Measurements from ENCODE around the gene TAOK3. TPM values are rescaled to one million over a fixed set of nuclear protein-coding genes. Genes with fewer than 3 reads are reported as not detected.

Gene TAOK3
- polyA plus RNA-seq, 1 experiment = 56.4 TPM

GRCh38 chr12:118220702-118221101 is 152.0 kb downstream of the TAOK3 start:
- Histone ChIP-seq H3K27ac (ENCODE audit: low read depth, low read length) (no peak overlapping the region), H3K9me3 (ENCODE audit: control insufficient read depth, insufficient read depth, low read length) (no peaks in the 10 kb centered on the region), H3K27me3 (ENCODE audit: control insufficient read depth, insufficient read depth, low read length) (no peaks in the 10 kb centered on the region), H3K4me3 (ENCODE audit: low read depth, low read length) (no peak overlapping the region)
- peak; percentile 3 for DNase-seq (ENCODE audit: low read depth, low spot score)
- TF ChIP-seq, protein P1, sequence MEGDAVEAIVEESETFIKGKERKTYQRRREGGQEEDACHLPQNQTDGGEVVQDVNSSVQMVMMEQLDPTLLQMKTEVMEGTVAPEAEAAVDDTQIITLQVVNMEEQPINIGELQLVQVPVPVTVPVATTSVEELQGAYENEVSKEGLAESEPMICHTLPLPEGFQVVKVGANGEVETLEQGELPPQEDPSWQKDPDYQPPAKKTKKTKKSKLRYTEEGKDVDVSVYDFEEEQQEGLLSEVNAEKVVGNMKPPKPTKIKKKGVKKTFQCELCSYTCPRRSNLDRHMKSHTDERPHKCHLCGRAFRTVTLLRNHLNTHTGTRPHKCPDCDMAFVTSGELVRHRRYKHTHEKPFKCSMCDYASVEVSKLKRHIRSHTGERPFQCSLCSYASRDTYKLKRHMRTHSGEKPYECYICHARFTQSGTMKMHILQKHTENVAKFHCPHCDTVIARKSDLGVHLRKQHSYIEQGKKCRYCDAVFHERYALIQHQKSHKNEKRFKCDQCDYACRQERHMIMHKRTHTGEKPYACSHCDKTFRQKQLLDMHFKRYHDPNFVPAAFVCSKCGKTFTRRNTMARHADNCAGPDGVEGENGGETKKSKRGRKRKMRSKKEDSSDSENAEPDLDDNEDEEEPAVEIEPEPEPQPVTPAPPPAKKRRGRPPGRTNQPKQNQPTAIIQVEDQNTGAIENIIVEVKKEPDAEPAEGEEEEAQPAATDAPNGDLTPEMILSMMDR (IDR thresholded peaks at IDR 0.05; ENCODE audit: low read depth, low read length) = no peak
- ChIA-PET CTCF (interaction anchor here (0.6 to 2.4 kb wide), 4 partner anchors 39 to 157 kb away, joined by 3 to 9 read pairs (median 6); partner anchors contain the start of gene SUDS3), POLR2A (no interaction called here)

DNA sequence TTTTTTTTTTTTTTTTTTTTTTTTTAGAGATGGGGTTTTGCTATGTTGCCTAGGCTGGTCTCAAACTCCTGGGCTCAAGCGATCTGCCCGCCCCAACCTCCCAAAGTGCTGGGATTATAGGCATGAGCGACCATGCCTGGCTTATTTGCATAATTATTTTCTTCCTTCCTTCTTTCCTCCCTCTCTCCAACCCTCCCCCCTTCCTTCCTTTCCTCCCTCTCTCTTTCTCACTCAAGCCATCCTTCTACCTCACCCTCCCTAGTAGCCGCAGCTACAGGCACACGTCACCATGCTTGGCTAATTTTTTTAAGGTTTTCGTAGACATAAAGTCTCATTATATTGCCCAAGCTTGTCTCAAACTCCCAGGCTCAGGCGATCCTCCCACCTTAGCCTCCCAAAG is 152.9 kb downstream of the TAOK3 start:
- no peak for DNase-seq (ENCODE audit: low read depth, low spot score)
- ChIA-PET POLR2A (interaction anchor here (0.6 kb wide), 1 partner anchor 157 kb away, joined by 3 read pairs; the partner anchor contains the start of gene SUDS3), CTCF (interaction anchor here (0.6 to 2.4 kb wide), 5 partner anchors 37 to 1479 kb away, joined by 3 to 14 read pairs (median 7); partner anchors contain the start of gene SUDS3)
- H3K27me3 ChIP-seq (ENCODE audit: control insufficient read depth, insufficient read depth, low read length) = no peaks in the 10 kb centered on the region
- H3K27ac ChIP-seq (ENCODE audit: low read depth, low read length) = no peak overlapping the region
- no peak overlapping the region for H3K4me3 ChIP-seq (ENCODE audit: low read depth, low read length)
- TF ChIP-seq, protein P1 (IDR thresholded peaks at IDR 0.05; ENCODE audit: low read depth, low read length) = no peak
- H3K9me3 ChIP-seq (ENCODE audit: control insufficient read depth, insufficient read depth, low read length) = no peaks in the 10 kb centered on the region

GRCh38 chr12:118219106-118219505 is 153.6 kb downstream of the TAOK3 start:
- Histone ChIP-seq H3K9me3 (ENCODE audit: control insufficient read depth, insufficient read depth, low read length) (no peaks in the 10 kb centered on the region), H3K27ac (ENCODE audit: low read depth, low read length) (no peak overlapping the region), H3K27me3 (ENCODE audit: control insufficient read depth, insufficient read depth, low read length) (no peaks in the 10 kb centered on the region), H3K4me3 (ENCODE audit: low read depth, low read length) (no peak overlapping the region)
- POLR2A ChIA-PET = interaction anchor here (0.6 kb wide), 1 partner anchor 157 kb away, joined by 3 read pairs; the partner anchor contains the start of gene SUDS3
- TF ChIP-seq, protein P1 (IDR thresholded peaks at IDR 0.05; ENCODE audit: low read depth, low read length) = no peak
- no peak for DNase-seq (ENCODE audit: low read depth, low spot score)
- CTCF ChIA-PET = interaction anchor here (0.6 to 2.4 kb wide), 5 partner anchors 37 to 1480 kb away, joined by 3 to 14 read pairs (median 7); partner anchors contain the start of gene SUDS3

GRCh38 chr12:118213452-118213851 is 159.3 kb downstream of the TAOK3 start:
- ChIA-PET CTCF (interaction anchor here (0.9 to 3.4 kb wide), 3 partner anchors 48 to 163 kb away, joined by 3 to 20 read pairs (median 4); partner anchors contain the start of gene SUDS3), POLR2A (no interaction called here)
- no peaks in the 10 kb centered on the region for H3K27me3 ChIP-seq (ENCODE audit: control insufficient read depth, insufficient read depth, low read length)

DNA sequence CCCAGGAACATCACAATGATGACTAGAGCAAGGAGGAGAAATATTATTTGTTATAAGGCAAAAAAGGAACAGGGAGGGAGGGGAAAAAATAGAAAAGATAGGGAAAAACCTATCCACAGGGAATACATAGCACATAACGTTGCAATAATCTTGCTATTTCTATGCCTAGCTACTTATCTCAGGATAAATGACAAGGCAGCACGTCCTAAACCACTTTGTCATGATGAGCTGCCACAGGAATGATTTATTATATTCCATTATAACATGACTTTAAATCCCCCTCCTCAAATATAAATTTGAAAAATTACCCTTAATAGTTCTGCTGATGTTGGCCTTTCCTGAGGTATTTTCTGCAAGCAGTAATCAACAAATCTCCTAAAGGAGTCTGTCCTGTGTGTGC is 160.1 kb downstream of the TAOK3 start:
- TF ChIP-seq, protein P1 (IDR thresholded peaks at IDR 0.05; ENCODE audit: low read depth, low read length) = no peak
- no peak overlapping the region for H3K4me3 ChIP-seq (ENCODE audit: low read depth, low read length)
- ChIA-PET CTCF (interaction anchor here (0.6 to 3.4 kb wide), 2 partner anchors 53 to 164 kb away, joined by 3 to 20 read pairs; partner anchors contain the start of gene SUDS3), POLR2A (no interaction called here)
- DNase-seq (ENCODE audit: low read depth, low spot score) = no peak
- no peaks in the 10 kb centered on the region for H3K27me3 ChIP-seq (ENCODE audit: control insufficient read depth, insufficient read depth, low read length)
- no peak overlapping the region for H3K27ac ChIP-seq (ENCODE audit: low read depth, low read length)
- H3K9me3 ChIP-seq (ENCODE audit: control insufficient read depth, insufficient read depth, low read length) = no peaks in the 10 kb centered on the region

More at GRCh38 chr12:118213452-118213851, 159.3 kb downstream of the TAOK3 start:
- no peak overlapping the region for H3K27ac ChIP-seq (ENCODE audit: low read depth, low read length)
- DNase-seq (ENCODE audit: low read depth, low spot score) = no peak
- TF ChIP-seq, protein P1 (IDR thresholded peaks at IDR 0.05; ENCODE audit: low read depth, low read length) = no peak
- no peaks in the 10 kb centered on the region for H3K9me3 ChIP-seq (ENCODE audit: control insufficient read depth, insufficient read depth, low read length)
- no peak overlapping the region for H3K4me3 ChIP-seq (ENCODE audit: low read depth, low read length)
